Gastrocnemius medialis (tissue), 4 donors: ENCODE measurements around the gene MELTF. TPM values are rescaled to one million over a fixed set of nuclear protein-coding genes. Genes with fewer than 3 reads are reported as not detected.

ENCODE experiments used
- ATAC-seq, 2 donors: fragments of 150-250 bp; one replicate each; pipeline ENCODE4 v1.9.1; 2016
- DNase-seq, 2 donors: peaks; one replicate each; pipeline ENCODE4 v3.0.0-alpha.2; 2019
- H3K27ac ChIP-seq, 4 donors: fragments of 200-600 bp; sonication (generic); 1 replicate in 1 of 4; 2 replicates in 3 of 4; pipeline ENCODE4 v1.5.1; 2016 to 2018; ENCODE audit warnings: mild to moderate bottlenecking in 2 of 4, moderate library complexity in 1 of 4
- H3K27me3 ChIP-seq, 3 donors: fragments of 200-600 bp; sonication (generic) in 2 of 3; 1 replicate in 1 of 3; 2 replicates in 2 of 3; pipeline versions ENCODE4 v1.5.1 to v1.6.0; 2016 to 2019; ENCODE audit warnings: mild to moderate bottlenecking in 1 of 3, moderate library complexity in 1 of 3
- H3K36me3 ChIP-seq, 2 donors: fragments of 200-600 bp; sonication (generic) in 1 of 2; one replicate each; pipeline ENCODE4 v1.5.1; 2017 to 2018
- H3K4me1 ChIP-seq, 2 donors: fragments of 200-600 bp; sonication (generic) in 1 of 2; one replicate each; pipeline ENCODE4 v1.5.1; 2016 to 2017; ENCODE audit warnings: mild to moderate bottlenecking in 2 of 2
- H3K4me3 ChIP-seq, 4 donors: fragments of 200-600 bp; sonication (generic) in 3 of 4; 1 replicate in 1 of 4; 2 replicates in 3 of 4; pipeline ENCODE4 v1.5.1; 2016 to 2019; ENCODE audit warnings: mild to moderate bottlenecking in 2 of 4
- H3K9me3 ChIP-seq, 3 donors: fragments of 200-600 bp; sonication (generic) in 2 of 3; 1 replicate in 1 of 3; 2 replicates in 2 of 3; pipeline ENCODE4 v1.5.1; 2016 to 2019
- CTCF ChIP-seq, 5 experiments: fragments of 450-650 bp in 3 of 5; fragments of 200-600 bp in 2 of 5; sonication (generic) in 2 of 5; IDR thresholded peaks in 4 of 5; conservative IDR thresholded peaks in 1 of 5; 1 replicate in 4 of 5; 2 replicates in 1 of 5; pipeline ENCODE4 v1.5.1; 2016 to 2019; ENCODE audit warnings: antibody characterized with exemption in 5 of 5, mild to moderate bottlenecking in 3 of 5, moderate library complexity in 3 of 5
- POLR2A ChIP-seq, 2 donors: fragments of 450-650 bp; IDR thresholded peaks; one replicate each; pipeline ENCODE4 v1.6.1; 2017; ENCODE audit warnings: antibody characterized with exemption in 2 of 2, mild to moderate bottlenecking in 2 of 2, moderate library complexity in 2 of 2
- in situ Hi-C, 4 donors: fragments of 200-750 bp; cut with MboI; loops; one replicate each; pipeline versions ENCODE4 v1.15.0 to v1.8.0; 2017; ENCODE audit warnings: low sequenced_read_pairs in 4 of 4
- intact Hi-C: fragments of 100-400 bp; cut with DNase I; formaldehyde crosslinking; loops from one replicate; pipeline ENCODE4 v1.15.1; 2023; ENCODE audit warnings: low total_unique reads
- total RNA-seq, 4 donors: library from RNA; depleted of rRNA; stranded (reverse); fragments of >200 nt; gene quantifications; one replicate each; pipeline versions ENCODE4 v1.1.0 to v1.2.3, GENCODE V29; 2016

Gene MELTF
- total RNA-seq, 4 donors from 2014 or later, result 0.36 to 0.64 (median 0.42) TPM; not detected in 1

- Histone ChIP-seq H3K27me3 (no peaks in the 10 kb centered on the region), H3K4me1 (no peaks in the 10 kb centered on the region), H3K36me3 (no peaks in the 10 kb centered on the region), H3K9me3 (no peaks in the 10 kb centered on the region), H3K4me3 (no peak overlapping the region), H3K27ac (no peak overlapping the region)
- ATAC-seq, result no peak
- TF ChIP-seq CTCF (IDR thresholded peaks at IDR 0.05 in 4 of 5, conservative IDR thresholded peaks at IDR 0.05 in 1 of 5), result no peak
- no peak for TF ChIP-seq POLR2A (IDR thresholded peaks at IDR 0.05)
- intact Hi-C loops, result no loop called here
- DNase-seq, result no peak
- in situ Hi-C loops, result loop anchor here in 3 of 4 donors (25.0 kb wide), 2 partner anchors 175 to 500 kb away; no protein-coding TSS in a partner anchor
These were observed 17.7 kb downstream of the MELTF start for GRCh38 chr3:197011780-197012539.

DNA sequence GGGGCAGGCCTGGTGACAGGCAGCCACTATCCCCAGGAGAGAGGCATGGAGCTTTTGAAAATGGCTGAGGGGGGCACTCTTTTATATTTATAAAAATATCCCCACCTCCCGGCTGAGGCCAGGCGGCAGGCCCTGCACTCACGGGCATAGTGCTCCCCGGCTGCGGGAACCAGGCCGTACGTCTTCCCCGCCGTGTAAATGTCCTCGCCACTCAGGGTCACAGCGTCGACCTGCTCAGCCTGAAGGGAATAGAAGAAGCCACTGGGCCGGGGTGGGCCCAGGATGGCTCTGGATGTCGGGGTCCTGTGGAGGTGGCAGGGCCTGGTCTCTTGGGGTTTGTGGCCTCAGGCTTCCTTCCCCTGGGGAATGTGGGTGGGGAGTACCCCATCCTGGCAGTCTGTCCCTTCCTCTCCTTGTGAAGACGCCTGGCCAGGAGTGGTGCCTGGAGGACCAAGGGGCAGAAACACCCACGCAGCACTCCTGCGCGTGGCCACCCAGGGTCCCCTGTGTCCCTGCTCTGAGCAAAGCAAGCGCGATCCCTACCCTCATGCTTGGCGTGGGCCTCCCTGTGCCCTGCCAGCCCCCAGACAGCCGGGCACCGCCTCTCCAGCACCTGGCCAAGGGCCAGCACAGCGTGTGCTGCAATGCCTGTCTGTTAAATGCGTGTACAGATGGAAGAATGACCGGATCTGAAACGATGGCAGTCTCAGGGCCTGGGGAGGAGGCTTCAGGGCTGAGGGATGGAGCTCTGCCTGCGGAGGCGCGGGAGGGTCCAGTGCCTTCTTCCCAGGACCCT, 18.9 kb downstream of the MELTF start:
- no peak for DNase-seq

DNA sequence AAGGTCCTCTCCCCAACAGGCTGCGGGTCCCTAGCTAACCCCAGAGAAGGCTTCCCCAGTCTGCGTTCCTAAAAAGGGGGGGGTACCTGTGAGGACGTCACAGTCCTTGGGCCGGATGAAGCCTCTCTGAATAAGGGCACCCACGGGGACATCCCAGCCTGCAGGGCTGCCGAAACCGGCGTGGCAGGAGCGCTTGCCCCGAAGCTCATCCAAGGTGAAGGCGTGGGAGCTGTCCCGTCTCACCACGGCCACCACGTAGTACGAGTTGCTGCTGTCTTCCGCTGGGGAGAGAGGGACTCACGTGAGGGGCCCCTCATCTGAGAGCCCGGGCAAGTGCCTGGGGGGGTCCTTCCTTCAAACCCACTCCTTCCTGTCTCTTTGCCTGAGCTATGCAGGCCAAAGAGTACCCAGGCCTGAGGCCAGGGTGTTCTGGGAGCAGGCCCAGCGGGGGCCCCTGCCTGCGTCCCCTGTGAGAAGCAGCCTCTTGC, 20.0 kb downstream of the MELTF start:
- intact Hi-C loops, result no loop called here
- no peaks in the 10 kb centered on the region for H3K27me3 ChIP-seq

More for the DNA sequence above, 18.9 kb downstream of the MELTF start:
- H3K36me3 ChIP-seq, result no peaks in the 10 kb centered on the region
- in situ Hi-C loops (loop anchor here in 3 of 4 donors (25.0 kb wide), 2 partner anchors 177 to 502 kb away; no protein-coding TSS in a partner anchor), intact Hi-C loops (no loop called here)
- no peak for TF ChIP-seq CTCF (IDR thresholded peaks at IDR 0.05 in 4 of 5, conservative IDR thresholded peaks at IDR 0.05 in 1 of 5)
- ATAC-seq, result no peak
- no peaks in the 10 kb centered on the region for H3K9me3 ChIP-seq
- no peaks in the 10 kb centered on the region for H3K27me3 ChIP-seq
- H3K4me3 ChIP-seq, result no peak overlapping the region
- no peaks in the 10 kb centered on the region for H3K4me1 ChIP-seq
- H3K27ac ChIP-seq, result no peak overlapping the region

More for the DNA sequence above, 20.0 kb downstream of the MELTF start:
- Histone ChIP-seq H3K4me3 (no peak overlapping the region), H3K9me3 (no peaks in the 10 kb centered on the region), H3K4me1 (no peaks in the 10 kb centered on the region), H3K27ac (no peak overlapping the region), H3K36me3 (no peaks in the 10 kb centered on the region)
- ATAC-seq, result no peak
- DNase-seq, result no peak
- in situ Hi-C loops, result loop anchor here in 3 of 4 donors (25.0 kb wide), 2 partner anchors 178 to 503 kb away; no protein-coding TSS in a partner anchor
- TF ChIP-seq POLR2A (IDR thresholded peaks at IDR 0.05) (no peak), CTCF (IDR thresholded peaks at IDR 0.05 in 4 of 5, conservative IDR thresholded peaks at IDR 0.05 in 1 of 5) (no peak)
